HL-60/S4 treated with retinoic acid at 250 ng/mL for 4 days and 3 days (cell line): ENCODE measurements around the gene ARHGEF7.

Experiments
- in situ Hi-C: fragments of 300-500 bp; cut with MboI; formaldehyde crosslinking; loops from 2 replicates; pipeline ENCODE4 v1.7.0; 2022; ENCODE audit warnings: low sequenced_read_pairs

The ARHGEF7 gene

GRCh38 chr13:111337741-111338140 is 222.6 kb downstream of the ARHGEF7 start:
- in situ Hi-C loops = no loop called here

GRCh38 chr13:111338841-111339240 is 223.7 kb downstream of the ARHGEF7 start:
- in situ Hi-C loops = no loop called here

- in situ Hi-C loops = no loop called here
Measured at GRCh38 chr13:111339366-111340143, 224.4 kb downstream of the ARHGEF7 start.

- in situ Hi-C loops = no loop called here
Measured at GRCh38 chr13:111341886-111342285, 226.8 kb downstream of the ARHGEF7 start.

- in situ Hi-C loops = no loop called here
Measured at GRCh38 chr13:111342721-111343120, 227.6 kb downstream of the ARHGEF7 start.

- in situ Hi-C loops = no loop called here
Measured at GRCh38 chr13:111343186-111343805, 228.2 kb downstream of the ARHGEF7 start.

- in situ Hi-C loops = no loop called here
Measured at GRCh38 chr13:111344471-111345191, 229.5 kb downstream of the ARHGEF7 start.

- in situ Hi-C loops = no loop called here
Measured at GRCh38 chr13:111345682-111346081, 230.6 kb downstream of the ARHGEF7 start.

- in situ Hi-C loops = no loop called here
Measured at GRCh38 chr13:111346101-111346680, 231.1 kb downstream of the ARHGEF7 start.

GRCh38 chr13:111347438-111347837 is 232.3 kb downstream of the ARHGEF7 start:
- in situ Hi-C loops = no loop called here

- in situ Hi-C loops = no loop called here
Measured at GRCh38 chr13:111353508-111353907, 238.4 kb downstream of the ARHGEF7 start.

GRCh38 chr13:111354789-111355188 is 239.7 kb downstream of the ARHGEF7 start:
- in situ Hi-C loops = no loop called here
